Central memory CD4-positive, alpha-beta T cell (primary cell): Measurements from ENCODE around the gene KIFC1.
"Not testable (repeated sequence)": the region's sequence is repeated elsewhere in the genome, so short reads cannot be mapped to it uniquely, and the experiment has no call there.

ENCODE experiments used
- DNase-seq: peaks from one replicate; pipeline ENCODE4 v3.0.0; 2022
- total RNA-seq, 3 experiments: gene quantifications; one replicate each; lab custom pipeline; 2026; lab: John Stamatoyannopoulos, UW

The KIFC1 gene, protein sequence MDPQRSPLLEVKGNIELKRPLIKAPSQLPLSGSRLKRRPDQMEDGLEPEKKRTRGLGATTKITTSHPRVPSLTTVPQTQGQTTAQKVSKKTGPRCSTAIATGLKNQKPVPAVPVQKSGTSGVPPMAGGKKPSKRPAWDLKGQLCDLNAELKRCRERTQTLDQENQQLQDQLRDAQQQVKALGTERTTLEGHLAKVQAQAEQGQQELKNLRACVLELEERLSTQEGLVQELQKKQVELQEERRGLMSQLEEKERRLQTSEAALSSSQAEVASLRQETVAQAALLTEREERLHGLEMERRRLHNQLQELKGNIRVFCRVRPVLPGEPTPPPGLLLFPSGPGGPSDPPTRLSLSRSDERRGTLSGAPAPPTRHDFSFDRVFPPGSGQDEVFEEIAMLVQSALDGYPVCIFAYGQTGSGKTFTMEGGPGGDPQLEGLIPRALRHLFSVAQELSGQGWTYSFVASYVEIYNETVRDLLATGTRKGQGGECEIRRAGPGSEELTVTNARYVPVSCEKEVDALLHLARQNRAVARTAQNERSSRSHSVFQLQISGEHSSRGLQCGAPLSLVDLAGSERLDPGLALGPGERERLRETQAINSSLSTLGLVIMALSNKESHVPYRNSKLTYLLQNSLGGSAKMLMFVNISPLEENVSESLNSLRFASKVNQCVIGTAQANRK
- total RNA-seq: 0.71 to 6.0 (median 5.7) reads per million in 3 experiments

DNA sequence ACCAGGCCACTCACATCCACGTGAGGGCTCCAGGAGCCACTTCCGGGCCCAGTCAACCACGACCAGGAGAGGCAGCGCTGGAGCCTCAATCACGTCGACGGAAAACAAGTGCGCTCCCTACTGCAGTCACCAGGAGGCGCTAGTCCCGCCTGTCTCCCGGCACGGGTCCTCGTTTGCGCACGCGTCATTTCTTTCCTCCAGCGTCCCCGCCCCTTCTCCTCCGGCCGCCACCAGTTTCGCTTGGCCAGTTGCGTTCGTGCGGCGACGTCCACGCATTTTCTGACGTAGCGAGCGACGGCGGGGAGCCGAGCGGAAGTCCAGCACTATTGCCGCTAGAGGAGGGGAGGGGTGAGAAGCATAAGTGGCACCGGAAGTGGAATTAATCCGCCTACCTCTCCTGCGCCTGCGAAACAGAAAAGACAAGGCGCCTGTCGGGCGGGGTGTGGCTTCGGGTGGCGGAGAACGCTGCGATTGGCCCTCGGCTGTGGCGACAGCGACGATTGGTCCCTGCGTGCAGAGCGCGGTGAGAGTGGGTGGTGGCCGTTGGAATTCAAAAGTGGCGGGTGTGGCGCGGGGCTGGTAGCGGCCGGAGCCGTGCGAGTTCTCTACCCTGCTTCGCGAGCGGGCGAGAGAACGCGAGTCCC is at the start of gene KIFC1:
Gene KIFC1, plus strand, starts transcription at position 546 of the 644 bp plus-strand sequence. CDS start 163 bp downstream, outside the sequence.
- DNase-seq: peak; percentile 99

DNA sequence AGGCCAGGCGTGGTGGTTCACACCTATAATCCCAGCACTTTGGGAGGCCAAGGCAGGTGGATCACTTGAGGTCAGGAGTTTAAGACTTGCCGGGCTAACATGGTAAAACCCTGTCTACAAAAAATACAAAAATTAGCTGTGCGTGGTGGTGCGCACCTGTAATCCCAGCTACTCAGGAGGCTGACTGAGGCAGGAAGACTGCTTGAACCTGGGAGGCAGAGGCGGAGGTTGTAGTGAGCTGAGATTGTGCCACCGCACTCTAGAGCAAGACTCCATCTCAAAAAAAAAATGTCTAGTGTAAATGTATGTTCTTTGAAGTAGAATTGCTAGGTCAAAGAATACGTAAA is 48.0 kb upstream of the KIFC1 start:
- not testable (repeated sequence) for DNase-seq

DNA sequence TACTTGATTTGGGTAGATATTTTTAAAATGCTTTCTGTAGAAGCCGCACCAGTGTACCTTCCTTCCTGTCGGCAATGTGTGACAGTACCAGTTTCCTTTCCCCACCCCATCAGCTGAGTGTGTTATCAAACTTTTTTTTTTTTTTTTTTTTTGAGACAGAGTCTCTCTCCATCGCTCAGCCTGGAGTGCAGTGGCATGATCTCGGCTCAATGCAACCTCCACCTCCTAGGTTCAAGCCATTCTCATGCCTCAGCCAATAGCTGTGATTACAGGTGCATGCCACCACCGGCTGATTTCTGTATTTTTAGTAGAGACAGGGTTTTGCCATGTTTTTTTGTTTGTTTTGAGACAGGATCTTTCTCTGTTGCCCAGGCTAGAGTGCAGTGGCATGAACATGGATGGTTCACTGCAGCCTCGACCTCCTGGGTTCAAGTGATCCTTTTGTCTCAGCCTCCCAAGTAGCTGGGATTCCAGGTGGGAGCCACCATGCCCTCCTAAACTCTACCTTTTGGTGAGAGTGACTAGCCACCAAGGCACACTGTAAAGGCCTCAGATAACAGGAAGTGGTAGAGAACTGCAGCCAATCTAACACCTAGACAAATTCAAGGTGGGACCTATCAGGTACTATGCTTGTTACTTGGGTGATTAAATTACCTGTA is 47.5 kb upstream of the KIFC1 start:
- peak; percentile 91 for DNase-seq

DNA sequence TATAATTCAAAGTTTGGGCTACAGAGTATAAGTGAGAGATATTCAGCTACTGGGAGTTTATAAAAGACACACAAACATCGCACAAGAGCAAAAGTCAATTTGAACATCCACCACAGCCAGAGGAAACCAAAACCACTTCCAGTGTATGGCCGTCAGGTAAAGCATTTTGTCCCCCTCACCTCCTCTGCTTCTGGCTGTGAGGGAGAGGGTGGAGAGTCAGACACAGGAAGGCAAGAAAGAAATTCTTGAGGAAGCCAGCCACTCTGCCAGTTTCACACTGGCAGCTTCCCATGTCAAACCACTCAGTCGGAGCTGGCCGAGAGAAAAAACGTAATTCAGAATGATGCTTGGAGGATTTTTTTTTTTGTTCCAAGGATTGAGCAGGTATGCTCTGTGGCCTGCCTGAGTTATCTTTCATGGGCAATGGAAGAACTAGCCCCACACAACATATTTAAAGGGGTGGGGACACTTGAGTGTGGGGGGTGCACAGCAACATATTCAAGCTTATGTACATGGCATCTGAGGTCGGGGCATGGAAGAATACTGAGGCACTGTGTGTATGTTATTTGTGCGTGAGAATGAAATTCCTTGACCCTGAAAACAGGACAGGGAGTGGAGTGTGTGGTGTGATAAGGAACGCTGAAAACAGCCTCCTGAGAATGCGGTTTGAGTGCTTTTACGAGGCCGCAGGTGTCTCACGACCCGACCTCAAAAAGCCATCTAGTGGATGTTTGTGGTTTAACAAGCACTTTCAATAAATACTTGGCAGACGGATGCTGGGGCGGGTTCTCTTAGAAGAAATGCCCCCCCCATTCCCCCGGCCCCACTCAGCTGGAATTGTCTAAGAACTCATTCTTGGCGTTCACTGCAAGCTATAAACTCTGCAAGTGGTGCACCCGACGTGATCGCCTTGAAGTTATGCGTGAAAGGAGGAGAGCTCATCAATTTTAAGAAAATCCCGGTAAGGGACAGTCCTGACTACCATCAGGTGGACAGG is 46.6 kb upstream of the KIFC1 start:
- peak; percentile 85 for DNase-seq

DNA sequence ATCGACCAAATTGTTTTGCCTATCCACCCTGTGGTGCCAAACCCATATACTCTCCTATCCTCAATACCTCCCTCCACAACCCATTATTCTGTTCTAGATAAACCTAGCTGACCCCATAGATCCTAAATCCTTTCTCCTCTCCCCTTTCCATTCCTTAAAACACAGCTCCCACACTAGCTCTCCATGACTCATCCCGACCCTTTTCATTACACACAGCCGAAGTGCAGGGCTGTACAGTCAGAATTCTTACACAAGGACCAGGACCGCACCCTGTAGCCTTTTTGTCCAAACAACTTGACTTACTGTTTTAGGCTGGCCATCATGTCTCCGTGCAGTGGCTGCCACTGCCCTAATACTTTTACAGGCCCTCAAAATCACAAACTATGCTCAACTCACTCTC is 44.7 kb upstream of the KIFC1 start:
- DNase-seq: not testable (repeated sequence)

DNA sequence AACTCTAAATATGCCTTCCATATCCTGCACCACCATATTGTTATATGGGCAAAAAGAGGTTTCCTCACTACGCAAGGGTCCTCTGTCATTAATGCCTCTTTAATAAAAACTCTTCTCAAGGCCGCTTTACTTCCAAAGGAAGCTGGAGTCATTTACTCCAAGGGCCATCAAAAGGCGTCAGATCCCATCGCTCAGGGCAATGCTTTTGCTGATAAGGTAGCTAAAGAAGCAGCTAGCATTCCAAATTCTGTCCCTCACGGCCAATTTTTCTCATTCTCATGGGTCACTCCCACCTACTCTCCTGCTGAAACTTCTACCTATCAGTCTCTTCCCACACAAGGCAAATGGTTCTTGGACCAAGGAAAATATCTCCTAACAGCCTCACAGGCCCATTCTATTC is 43.8 kb upstream of the KIFC1 start:
- DNase-seq: no peak

DNA sequence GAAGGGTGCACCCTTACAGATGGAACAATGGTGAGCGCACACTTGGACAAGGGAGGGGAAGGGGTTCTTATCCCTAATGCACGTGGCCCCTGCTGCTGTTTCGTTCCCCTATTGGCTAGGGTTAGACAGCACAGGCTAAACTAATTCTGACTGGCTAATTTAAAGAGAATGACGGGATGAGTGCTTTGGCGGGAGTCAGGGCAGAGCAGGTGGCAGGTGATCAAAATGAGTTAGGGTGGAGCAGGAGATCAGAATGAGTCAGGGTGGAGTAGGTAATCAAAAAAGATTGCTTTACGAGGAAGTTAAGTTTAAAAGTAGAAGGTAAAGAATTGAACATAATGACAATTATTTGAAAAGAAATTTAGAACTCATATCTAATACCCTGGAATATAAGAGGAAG is 35.8 kb upstream of the KIFC1 start:
- not testable (repeated sequence) for DNase-seq

DNA sequence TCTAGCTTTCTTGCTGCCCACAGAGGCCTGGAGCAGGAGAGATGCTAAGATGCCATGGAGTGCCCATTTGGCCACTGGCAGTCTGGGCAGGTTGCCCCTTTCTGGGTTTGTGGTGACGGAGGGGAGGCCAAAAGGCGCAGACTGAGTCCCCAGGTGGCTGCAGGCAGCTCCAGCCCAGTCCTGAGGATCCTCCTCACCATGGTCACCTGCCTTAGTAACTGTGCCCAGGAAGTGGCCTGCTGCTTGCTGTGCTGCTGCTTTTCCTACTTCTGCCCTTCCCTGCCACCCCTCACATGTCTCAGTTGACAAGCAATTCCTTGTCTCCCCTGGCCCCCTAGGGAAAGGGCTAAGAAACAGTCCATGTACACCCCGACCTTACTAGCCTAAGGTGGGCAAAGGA is 35.3 kb upstream of the KIFC1 start:
- no peak for DNase-seq

DNA sequence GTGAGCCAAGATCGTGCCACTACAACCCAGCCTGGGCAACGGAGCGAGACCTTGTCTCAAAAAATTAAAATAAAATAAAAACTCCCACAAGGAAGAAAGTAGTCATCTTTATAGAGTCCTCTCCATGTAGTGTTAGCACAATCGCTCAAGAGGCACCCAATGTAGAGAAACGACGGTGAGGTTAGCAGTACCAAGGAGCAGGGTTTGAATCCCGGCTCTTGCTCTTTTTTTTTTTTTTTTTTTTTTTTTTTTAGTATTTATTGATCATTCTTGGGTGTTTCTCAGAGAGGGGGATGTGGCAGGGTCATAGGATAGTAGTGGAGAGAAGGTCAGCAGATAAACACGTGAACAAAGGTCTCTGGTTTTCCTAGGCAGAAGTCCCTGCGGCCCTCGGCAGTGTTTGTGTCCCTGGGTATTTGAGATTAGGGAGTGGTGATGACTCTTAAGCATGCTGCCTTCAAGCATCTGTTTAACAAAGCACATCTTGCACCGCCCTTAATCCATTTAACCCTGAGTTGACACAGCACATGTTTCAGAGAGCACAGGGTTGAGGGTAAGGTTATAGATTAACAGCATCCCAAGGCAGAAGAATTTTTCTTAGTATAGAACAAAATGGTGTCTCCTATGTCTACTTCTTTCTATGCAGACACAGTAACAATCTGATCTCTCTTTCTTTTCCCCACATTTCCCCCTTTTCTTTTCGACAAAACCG is 34.3 kb upstream of the KIFC1 start:
- DNase-seq: not testable (repeated sequence)

DNA sequence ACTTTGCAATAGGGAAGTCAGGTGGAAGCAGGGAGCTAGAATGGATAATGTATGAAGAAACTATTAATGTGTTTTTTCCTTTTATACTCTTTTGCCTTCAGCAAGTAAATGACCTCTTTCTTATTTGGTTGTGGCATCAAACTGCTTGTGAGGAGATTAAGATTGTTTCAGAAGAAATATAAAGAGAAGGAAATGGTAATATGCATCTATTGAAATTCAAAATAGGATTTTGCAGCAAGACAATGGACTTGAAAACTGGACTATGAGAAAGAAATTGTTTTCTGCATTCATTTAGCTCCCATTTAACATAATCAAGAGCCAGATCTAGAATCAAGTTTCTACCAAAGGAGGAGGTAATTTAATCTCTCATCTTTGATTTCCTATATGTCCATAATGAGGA is 32.3 kb upstream of the KIFC1 start:
- no peak for DNase-seq

DNA sequence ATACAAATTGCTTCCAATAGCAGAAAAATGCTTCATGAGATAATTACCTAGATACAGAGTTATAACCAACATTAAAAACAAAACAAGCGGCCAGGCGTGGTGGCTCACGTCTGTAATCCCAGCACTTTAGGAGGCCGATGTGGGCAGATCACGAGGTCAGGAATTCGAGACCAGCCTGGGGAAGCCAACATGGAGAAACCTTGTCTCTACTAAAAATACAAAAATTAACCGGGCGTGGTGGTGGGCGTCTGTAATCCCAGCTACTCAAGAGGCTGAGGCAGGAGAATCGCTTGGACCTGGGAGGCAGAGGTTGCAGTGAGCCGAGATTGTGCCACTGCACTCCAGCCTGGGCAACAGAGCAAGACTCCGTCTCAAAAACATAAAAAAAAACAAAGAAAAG is 28.1 kb upstream of the KIFC1 start:
- not testable (repeated sequence) for DNase-seq

DNA sequence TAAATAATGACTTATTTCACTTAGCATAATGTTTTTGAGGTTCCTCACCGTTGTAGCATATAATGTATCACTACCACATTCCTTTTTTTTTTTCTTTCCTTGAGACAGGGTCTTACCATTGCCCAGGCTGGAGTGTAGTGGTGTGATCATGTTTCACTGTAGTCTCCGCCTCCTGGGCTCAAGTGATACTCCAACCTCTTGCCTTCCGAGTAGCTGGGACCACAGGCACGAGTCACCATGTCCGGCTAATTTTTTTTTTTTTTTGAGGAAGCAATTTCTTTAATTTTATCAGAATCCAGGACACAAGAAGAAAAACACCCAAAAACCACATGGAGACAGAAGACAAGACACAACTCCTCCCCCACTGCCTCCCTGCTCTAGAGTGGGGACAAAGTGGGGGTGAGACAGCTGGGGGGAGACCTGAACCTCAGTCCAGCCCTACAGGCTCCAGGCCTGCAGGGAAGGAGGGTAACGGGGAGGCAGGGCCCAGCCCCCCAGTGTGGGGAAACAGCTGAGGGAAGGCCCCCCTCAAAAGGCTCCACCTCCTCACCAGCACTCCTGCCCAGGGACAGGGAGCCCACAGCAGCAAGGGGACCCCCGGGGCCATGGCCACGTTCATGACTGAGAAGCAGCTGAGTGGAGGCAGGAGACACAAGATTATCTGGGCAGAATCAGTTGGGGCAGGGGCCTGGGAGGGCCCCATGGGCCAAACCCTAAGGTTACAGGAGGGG is 27.0 kb upstream of the KIFC1 start:
- not testable (repeated sequence) for DNase-seq

DNA sequence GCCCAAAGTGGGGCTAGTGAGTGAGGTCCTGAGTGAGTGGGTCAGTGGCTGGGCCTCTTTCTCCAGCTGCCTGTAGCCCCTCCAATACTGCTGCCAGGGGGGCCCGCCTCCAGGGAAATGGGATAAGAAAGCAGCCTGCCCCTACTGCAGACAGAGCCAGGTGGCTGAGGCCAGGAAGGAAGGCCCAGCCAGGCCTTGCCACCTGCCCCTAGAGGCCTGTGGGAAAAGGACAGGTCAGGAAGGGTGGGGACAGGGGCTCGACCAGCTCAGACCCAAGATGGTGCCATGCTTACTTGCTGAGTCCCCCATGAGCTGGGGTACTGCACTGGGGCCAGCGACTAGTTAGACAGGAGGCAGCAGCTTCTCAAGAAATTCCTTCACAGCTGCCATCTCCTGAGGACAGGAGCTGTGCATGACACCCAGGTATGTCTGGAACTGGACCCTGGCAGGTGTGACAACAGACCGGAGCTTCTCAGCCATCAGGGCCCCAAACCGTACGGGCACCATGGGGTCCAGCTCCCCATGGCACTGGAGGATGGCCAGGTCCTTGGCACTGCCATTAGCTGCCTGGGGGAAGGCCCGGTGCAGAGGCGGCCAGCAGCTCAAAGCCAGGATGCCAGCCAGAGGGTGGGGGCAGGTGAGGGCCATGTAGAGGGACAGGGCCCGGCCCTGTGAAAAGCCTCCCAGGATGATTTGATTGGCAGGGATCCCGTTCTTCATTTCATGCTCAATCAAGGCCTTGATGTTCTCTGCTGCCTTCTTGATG is 26.2 kb upstream of the KIFC1 start:
- not testable (repeated sequence) for DNase-seq

DNA sequence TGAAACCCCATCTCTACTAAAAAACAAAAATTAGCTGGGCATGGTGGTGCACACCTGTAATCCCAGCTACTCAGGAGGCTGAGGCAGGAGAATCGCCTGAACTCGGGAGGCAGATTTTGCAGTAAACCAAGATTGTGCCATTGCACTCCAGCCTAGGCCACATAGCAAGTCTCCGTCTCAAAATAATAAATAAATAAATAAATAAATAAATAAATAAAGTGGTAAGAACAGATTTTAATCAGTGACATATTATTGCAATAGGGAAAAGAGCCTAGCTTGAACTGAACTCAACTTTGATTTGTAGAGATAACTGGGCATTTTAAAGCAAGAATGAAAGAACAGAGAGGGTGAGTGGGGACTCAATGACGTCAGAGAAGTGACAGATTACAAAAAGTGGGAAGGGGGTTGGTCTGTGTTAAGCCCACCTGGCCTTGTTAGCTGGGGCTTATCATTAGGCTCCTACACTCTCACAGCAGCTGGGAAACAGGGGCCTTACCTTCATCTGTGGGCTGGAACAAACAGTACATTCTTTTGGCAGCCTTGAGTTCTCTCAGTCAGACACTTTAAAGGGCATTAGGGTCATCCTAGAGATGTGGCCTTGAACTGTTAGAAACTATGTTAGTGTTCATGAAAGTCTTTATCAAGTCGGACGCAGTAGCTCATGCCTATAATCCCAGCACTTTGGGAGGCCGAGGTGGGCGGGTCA is 24.5 kb upstream of the KIFC1 start:
- no peak for DNase-seq

DNA sequence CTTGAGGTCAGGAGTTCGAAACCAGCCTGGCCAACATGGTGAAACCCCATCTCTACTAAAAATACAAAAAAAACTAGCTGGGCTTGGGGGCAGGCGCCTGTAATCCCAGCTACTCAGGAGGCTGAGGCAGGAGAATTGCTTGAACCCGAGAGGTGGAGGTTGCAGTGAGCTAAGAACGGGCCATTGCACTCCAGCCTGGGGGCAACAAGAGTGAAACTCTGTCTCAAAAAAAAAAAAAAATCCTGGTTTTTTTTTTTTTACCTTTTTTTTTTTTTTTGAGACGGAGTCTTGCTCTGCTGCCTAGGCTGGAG is 24.0 kb upstream of the KIFC1 start:
- DNase-seq: not testable (repeated sequence)

DNA sequence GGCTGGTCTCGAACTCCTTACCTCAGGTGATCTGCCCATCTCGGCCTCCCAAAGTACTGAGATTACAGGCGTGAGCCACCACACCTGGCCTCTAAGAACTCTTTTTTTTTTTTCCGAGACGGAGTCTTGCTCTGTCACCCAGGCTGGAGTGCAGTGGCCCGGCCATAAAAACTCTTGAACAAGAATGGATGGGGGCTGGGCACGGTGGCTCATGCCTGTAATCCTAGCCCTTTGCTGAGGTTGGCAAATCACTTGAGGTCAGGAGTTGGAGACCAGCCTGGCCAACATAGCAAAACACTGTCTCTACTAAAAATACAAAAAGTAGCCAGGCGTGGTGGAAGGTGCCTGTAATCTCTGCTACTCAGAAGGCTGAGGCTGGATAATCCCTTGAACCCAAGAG is 19.7 kb upstream of the KIFC1 start:
- DNase-seq: not testable (repeated sequence)

DNA sequence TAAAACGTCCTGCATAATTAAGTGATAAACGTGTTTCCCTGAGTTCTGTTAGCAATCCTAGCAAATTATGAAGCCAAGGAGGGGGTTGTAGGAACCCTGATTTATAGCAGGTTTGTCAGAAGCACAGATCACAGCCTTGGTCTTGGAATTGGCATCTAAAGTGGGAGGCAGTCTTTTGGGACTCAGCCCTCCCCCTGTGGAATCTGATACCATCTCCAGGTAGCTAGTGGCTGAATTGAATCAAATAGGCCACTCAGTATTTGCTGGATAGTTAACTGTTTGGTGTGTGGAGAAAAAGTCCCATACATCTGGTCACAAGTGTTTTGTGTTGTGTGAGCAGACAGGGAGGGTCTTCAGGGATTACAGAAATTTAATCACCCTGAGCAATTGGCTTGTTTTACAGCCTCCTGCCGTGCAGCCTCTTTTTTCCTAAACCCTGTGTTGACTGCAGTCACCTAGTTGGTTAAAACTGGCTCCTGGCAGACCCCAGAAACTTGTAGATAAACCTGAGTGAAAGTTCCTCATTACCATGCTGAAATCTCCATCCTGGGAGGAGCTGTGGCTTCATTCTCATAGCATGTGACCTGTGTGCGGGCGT is 19.0 kb upstream of the KIFC1 start:
- DNase-seq: no peak
